AG04450 (cell line): ENCODE data around the gene SLC24A4. TPM values are rescaled to one million over a fixed set of nuclear protein-coding genes. Genes with fewer than 3 reads are reported as not detected.

Experiments used
- CTCF ChIA-PET: fragments of 300-600, 350-600 bp; formaldehyde crosslinking; extraction: SDS; loops from one replicate; lab custom pipeline; 2022; ENCODE audit warnings: antibody characterized with exemption, inconsistent platforms; lab: Charles Lee
- POLR2A ChIA-PET: fragments of 350-600 bp; formaldehyde crosslinking; extraction: SDS; loops from one replicate; lab custom pipeline; 2021; ENCODE audit warnings: antibody characterized with exemption, inconsistent platforms; lab: Yijun Ruan, JAX
- DNase-seq: peaks from one replicate; pipeline ENCODE4 v3.0.0-alpha.2; 2011; ENCODE audit warnings: low read depth, low spot score
- H3K27ac ChIP-seq: one replicate; pipeline ENCODE4 v1.5.1; 2012; ENCODE audit warnings: low read depth, low read length, control low read depth
- H3K27me3 ChIP-seq: one replicate; pipeline ENCODE4 v1.6.0; 2012; ENCODE audit warnings: low read length; ENCODE audit not compliant: control insufficient read depth, insufficient read depth
- H3K4me3 ChIP-seq: 2 replicates; pipeline ENCODE4 v1.5.1; 2011; ENCODE audit warnings: mild to moderate bottlenecking, low read depth, low read length, control low read depth
- H3K9me3 ChIP-seq: 2 replicates; pipeline ENCODE4 v1.5.1; 2012; ENCODE audit warnings: low read length; ENCODE audit not compliant: control insufficient read depth, insufficient read depth
- polyA plus RNA-seq: library from polyadenylated mRNA; depleted of rRNA; stranded (reverse); fragments of >200 nt; gene quantifications from 2 replicates; pipeline ENCODE4 v1.2.3, GENCODE V29; 2011
- TF ChIP-seq, protein P1 (sequence below): IDR thresholded peaks from 2 replicates; pipeline ENCODE4 v1.5.1; 2011; ENCODE audit warnings: low read depth, low read length, control low read depth, inconsistent platforms

Gene SLC24A4
- polyA plus RNA-seq, 1 experiment, result not detected

- DNase-seq, result no peak
- no peak overlapping the region for H3K27ac ChIP-seq
- H3K27me3 ChIP-seq, result peaks cover 4% of the 10 kb centered on the region
- peaks cover 4% of the 10 kb centered on the region for H3K9me3 ChIP-seq
- ChIA-PET CTCF (no interaction called here), POLR2A (no interaction called here)
- TF ChIP-seq, protein P1, sequence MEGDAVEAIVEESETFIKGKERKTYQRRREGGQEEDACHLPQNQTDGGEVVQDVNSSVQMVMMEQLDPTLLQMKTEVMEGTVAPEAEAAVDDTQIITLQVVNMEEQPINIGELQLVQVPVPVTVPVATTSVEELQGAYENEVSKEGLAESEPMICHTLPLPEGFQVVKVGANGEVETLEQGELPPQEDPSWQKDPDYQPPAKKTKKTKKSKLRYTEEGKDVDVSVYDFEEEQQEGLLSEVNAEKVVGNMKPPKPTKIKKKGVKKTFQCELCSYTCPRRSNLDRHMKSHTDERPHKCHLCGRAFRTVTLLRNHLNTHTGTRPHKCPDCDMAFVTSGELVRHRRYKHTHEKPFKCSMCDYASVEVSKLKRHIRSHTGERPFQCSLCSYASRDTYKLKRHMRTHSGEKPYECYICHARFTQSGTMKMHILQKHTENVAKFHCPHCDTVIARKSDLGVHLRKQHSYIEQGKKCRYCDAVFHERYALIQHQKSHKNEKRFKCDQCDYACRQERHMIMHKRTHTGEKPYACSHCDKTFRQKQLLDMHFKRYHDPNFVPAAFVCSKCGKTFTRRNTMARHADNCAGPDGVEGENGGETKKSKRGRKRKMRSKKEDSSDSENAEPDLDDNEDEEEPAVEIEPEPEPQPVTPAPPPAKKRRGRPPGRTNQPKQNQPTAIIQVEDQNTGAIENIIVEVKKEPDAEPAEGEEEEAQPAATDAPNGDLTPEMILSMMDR, result no peak
- no peak overlapping the region for H3K4me3 ChIP-seq
Measured at GRCh38 chr14:92416544-92416943, 93.6 kb downstream of the SLC24A4 start.

GRCh38 chr14:92417759-92418158 is 94.8 kb downstream of the SLC24A4 start:
- no peak overlapping the region for H3K27ac ChIP-seq
- ChIA-PET POLR2A (no interaction called here), CTCF (no interaction called here)
- peaks cover 4% of the 10 kb centered on the region for H3K9me3 ChIP-seq
- no peak overlapping the region for H3K4me3 ChIP-seq
- no peaks in the 10 kb centered on the region for H3K27me3 ChIP-seq
- no peak for DNase-seq
- TF ChIP-seq, protein P1, result no peak

GRCh38 chr14:92421751-92422150 is 98.8 kb downstream of the SLC24A4 start:
- Histone ChIP-seq H3K4me3 (no peak overlapping the region), H3K27ac (no peak overlapping the region), H3K27me3 (no peaks in the 10 kb centered on the region), H3K9me3 (peaks cover 24% of the 10 kb centered on the region)
- DNase-seq, result no peak
- CTCF ChIA-PET, result no interaction called here
- POLR2A ChIA-PET, result no interaction called here
- TF ChIP-seq, protein P1, result no peak

DNA sequence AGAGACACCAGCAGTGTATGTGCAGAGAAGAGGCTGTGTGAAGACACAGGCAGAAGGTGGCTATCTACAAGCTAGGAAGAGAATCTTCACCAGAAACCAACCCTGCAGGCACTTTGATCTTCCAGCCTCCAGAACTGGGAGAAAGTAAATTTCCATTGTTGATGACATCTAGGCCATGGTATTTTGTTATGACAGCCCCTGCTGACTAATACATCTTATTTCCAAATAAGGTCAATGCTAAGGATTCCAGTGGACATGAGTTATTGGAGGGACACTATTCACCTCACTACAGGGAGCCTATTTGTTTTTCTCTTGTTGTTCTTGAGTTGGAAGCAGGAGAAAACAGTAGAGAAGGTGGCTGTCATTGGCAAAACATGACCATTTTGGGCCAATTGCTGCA is 102.1 kb downstream of the SLC24A4 start:
- H3K27ac ChIP-seq, result no peak overlapping the region
- H3K27me3 ChIP-seq, result peaks cover 3% of the 10 kb centered on the region
- TF ChIP-seq, protein P1, result no peak
- DNase-seq, result no peak
- H3K4me3 ChIP-seq, result no peak overlapping the region
- peaks cover 22% of the 10 kb centered on the region for H3K9me3 ChIP-seq
- ChIA-PET CTCF (no interaction called here), POLR2A (interaction anchor here (0.8 kb wide), 1 partner anchor 14 kb away, joined by 3 read pairs; no protein-coding TSS in a partner anchor)

GRCh38 chr14:92426237-92426636 is 103.3 kb downstream of the SLC24A4 start:
- CTCF ChIA-PET, result no interaction called here
- no peak overlapping the region for H3K4me3 ChIP-seq
- TF ChIP-seq, protein P1, result no peak
- peaks cover 22% of the 10 kb centered on the region for H3K9me3 ChIP-seq
- H3K27ac ChIP-seq, result no peak overlapping the region
- DNase-seq, result no peak
- H3K27me3 ChIP-seq, result peaks cover 9% of the 10 kb centered on the region
- POLR2A ChIA-PET, result interaction anchor here (0.8 kb wide), 1 partner anchor 15 kb away, joined by 3 read pairs; no protein-coding TSS in a partner anchor
